ENCODE results near the gene R3HDM1. TPM values are rescaled to one million over a fixed set of nuclear protein-coding genes. Genes with fewer than 3 reads are reported as not detected.

Gene R3HDM1
- total and polyA plus RNA-seq, 2 donors, result 13.5 to 27.5 TPM

DNA sequence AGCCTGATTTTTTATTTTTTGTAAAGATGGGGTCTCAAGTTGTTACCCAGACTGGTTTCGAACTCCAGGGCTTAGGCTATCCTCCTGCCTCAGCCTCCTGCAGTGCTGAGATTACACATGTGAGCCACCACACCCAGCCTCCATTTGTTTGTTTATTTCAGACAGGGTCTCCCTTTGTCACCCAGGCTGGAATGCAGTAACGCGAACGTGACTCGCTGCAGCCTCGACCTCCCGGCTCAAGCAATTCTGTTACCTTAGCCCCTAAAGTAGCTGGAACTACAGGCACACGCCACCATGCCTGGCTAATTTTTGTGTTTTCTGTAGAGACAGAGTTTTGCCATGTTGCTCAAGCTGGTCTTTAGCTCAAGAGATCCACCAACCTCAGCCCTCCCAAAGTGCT lies 237.6 kb downstream of the R3HDM1 start:
- no peak overlapping the region for H3K4me3 ChIP-seq (ENCODE audit: low read depth, low read length)
- DNase-seq (ENCODE audit: extremely low spot score), result no peak
- WGBS, result 95% methylated on average over 8 of the region's 8 CpGs
- peaks cover 9% of the 10 kb centered on the region for H3K36me3 ChIP-seq (ENCODE audit: insufficient read depth)
- H3K27ac ChIP-seq (ENCODE audit: low read depth), result no peak overlapping the region
- H3K4me1 ChIP-seq (ENCODE audit: insufficient read depth), result no peaks in the 10 kb centered on the region

DNA sequence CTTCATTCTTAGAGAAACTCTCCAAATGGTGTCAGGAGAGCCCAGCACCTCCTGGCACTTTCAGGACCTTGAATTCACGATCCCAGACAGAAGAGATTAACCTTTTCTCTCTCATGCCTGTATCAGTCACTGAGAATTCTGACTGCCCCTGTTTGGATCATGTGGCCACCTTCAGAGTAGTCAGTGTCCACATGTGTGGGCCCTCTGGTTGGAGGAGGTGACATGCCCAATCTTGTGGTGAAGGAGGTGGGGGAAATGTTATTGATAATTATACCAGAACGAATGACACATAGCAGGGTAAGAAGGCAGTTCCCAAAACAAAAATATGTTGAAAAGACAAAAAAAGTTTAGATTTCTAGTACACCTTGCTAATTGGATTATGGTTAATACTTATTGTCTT lies 242.0 kb downstream of the R3HDM1 start:
- no peak overlapping the region for H3K4me3 ChIP-seq (ENCODE audit: low read depth, low read length)
- whole genome bisulfite sequencing, result 95% methylated on average over 2 of the region's 2 CpGs
- H3K4me1 ChIP-seq (ENCODE audit: insufficient read depth), result no peaks in the 10 kb centered on the region
- no peak overlapping the region for H3K27ac ChIP-seq (ENCODE audit: low read depth)
- no peak for DNase-seq (ENCODE audit: extremely low spot score)
- peaks cover 12% of the 10 kb centered on the region for H3K36me3 ChIP-seq (ENCODE audit: insufficient read depth)

DNA sequence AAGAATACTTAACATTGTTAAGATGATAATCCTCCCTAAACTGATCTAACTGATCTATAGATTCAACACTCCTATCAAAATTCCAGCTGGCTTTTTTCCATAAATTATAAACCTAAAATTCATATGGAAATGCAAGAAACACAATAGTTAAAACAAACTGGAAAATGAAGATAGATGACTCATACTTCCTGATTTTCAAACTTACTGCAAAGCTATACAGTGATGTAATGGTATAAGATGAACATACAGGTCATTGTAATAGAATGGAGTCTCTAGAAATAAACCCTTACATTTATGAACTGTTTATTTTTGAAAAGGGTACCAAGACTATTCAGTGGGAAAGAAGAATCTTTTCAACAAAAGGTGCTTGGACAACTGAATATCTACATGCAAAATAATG lies 242.6 kb downstream of the R3HDM1 start:
- no peak overlapping the region for H3K27ac ChIP-seq (ENCODE audit: low read depth)
- H3K36me3 ChIP-seq (ENCODE audit: insufficient read depth), result peaks cover 11% of the 10 kb centered on the region
- H3K4me1 ChIP-seq (ENCODE audit: insufficient read depth), result no peaks in the 10 kb centered on the region
- DNase-seq (ENCODE audit: extremely low spot score), result no peak
- H3K4me3 ChIP-seq (ENCODE audit: low read depth, low read length), result no peak overlapping the region

Small RNA genes lying within 50 kb of the gene (small RNA-seq; reads per million reads assigned to genes)
- gene MIR128-1 (32.6 reads per million, percentile 96 among the genes with 10 or more reads in this experiment), gene RNU6-512P (not detected)

Other genes starting within 250 kb of the R3HDM1 start
- 17.4 TPM for gene ZRANB3, start 266 bp upstream of the R3HDM1 start, total RNA-seq
- gene ZRANB3, start 266 bp upstream of the R3HDM1 start, polyA plus RNA-seq, result 2.2 TPM
- 107 TPM for gene UBXN4, start 210.4 kb downstream of the R3HDM1 start, total RNA-seq
- 46.6 TPM for gene UBXN4, start 210.4 kb downstream of the R3HDM1 start, polyA plus RNA-seq